ENCODE data around the gene PPFIBP2.
"Not testable (repeated sequence)": the region's sequence is repeated elsewhere in the genome, so short reads cannot be mapped to it uniquely, and the experiment has no call there.

Gene PPFIBP2

DNA sequence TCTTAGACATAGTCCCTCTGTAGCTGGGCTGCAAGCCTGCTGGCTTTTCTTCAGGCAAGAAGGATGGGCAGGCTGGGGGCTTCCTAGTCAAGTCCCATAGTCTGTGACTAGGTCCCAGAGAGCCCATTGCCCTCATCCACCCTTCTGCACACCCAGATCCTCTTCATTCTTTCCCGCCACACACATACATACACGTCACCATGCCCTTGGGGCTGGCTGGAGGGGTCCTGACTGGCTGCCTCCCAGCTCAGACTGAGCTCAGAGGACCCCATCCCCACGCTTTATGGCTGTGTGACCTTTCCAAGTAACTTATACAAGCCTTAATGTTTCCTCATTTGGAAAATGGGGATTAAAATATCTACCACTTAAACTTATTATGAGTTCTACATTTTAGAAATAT is 13.5 kb upstream of the PPFIBP2 start:
- no peak for DNase-seq

DNA sequence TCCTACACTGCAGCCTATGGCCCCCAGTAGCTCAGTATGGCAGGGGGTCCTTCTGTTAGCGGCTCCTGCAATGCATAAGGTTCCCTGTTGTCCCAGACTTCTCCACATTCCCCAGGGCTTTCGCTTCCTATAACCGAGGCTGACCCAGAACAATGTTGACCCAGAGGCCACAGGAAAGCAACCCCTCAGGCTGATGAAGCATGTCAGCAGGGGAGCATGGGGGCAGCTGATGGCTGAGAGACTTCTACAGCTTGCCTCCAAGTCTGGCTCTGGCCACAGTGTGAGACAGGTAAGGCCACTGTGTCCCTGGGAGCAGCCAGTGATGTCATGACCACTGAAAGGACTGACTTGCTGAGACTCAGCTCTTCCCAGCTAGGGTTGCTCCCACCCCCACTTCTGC is 12.5 kb upstream of the PPFIBP2 start:
- DNase-seq: no peak

DNA sequence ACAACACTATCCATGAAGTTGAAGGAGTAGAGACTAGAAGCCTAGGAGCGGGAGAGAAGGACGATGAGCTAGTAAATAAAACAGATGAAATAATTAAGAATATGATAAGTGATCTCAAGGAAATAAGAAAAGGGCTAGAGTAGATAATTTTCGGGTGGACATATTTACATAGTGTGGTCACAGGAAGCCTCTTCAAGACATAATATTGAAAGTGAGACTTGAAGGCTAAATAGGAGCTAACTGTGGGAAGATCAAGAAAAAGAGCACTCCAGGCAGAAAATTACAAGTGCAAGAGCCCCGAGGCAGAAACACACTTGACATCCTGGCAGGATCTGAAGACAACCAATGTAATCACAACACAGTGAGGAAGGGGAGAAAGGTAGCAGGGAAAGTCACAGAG is 11.9 kb upstream of the PPFIBP2 start:
- DNase-seq: no peak

DNA sequence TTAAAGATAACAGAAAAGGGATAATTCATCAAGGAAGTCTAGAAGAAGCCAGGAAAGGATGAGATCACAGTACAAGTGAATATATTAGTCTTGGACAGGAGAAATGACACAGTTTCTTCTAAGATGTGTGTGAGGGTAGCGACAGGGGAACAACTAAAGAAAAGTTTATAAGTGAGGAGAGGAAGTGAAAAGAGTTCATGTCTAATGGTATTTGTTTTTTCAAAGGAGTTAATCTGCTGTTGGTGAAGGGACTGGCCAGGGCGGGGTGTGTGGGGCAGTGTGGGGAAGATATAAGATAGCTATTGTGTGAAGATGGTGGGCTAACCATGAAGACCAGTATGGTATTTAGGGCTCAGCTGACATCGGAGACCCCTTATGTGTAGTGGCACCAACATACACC is 7.6 kb upstream of the PPFIBP2 start:
- no peak for DNase-seq

DNA sequence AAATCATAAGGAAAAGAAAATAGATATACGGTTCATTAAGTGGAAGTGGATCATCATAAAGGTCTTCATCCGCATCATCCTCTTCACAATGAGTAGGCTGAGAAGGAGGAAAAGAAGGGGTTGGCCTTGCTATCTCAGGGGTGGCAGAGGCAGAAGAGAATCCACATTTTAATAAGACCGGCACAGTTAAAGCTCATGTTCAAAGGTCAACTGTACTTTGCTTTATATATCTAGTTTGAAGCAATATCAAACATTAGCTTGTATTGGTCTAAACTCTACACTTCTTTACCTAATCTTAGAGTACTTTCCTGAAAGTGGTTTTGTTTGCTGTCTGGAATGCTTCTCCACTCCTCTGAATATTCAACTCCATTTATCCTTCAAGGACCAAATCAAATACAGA is 5.7 kb upstream of the PPFIBP2 start:
- DNase-seq: no peak

DNA sequence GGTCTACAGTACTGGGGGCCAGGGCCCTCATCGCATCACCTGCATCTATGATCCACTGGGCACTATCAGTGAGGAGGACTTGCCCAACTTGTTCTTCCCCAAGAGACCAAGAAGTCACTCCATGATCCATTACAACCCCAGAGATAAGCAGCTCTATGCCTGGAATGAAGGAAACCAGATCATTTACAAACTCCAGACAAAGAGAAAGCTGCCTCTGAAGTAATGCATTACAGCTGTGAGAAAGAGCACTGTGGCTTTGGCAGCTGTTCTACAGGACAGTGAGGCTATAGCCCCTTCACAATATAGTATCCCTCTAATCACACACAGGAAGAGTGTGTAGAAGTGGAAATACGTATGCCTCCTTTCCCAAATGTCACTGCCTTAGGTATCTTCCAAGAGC is 3.8 kb upstream of the PPFIBP2 start:
- no peak for DNase-seq

DNA sequence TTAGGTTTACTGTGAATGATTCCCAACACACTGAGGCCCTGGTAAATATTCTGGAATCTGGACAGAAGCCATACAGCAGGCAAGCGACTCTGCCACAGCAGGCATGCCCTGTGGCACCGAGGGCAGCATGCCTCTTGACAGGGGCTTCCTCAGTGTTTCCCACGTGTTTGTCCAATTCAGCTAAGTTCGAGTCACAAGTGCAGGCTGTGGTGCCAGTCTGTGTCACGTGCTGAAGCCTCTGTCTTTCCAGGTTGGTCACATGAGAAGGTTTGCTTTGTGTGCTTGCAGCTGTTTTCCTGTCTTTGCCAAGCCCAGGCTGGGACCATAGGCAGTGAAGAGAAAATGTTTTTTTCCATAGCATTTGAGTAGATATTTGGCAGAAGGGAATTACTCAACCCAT is 2.4 kb upstream of the PPFIBP2 start:
- DNase-seq: no peak

DNA sequence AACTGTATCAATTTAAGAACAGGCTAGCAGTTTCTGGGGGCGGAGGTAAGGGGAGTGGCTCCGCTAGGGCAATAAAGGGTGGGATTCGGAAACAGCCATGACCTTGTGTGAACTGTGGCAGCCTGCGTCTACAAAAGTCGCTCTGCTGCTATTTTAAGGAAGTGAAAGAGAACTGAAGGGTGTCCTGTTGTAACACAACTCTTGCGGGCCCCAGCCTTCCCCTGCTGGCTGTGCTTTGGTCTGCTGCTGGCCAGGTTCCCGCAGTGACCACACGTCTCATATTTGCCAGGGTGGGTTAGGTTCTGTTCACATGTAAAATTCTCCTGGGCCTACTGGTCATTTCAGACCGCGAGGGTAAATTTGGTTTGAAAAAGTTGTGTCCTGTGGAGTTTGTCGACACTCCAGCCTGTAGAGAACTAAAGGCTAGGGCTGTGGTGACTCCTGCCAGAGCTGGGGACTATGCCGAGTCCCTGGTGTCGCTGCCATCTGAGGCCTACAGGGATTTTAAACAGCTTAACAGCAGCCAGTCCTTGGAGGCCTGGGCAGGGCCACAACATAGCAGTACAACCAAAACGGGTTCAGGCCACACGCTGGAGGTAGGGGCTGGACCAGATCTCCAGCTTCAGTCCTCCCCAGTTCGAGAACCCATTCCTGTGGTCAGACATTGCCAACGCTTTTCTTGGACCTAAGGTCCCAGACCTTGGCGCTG is 1.1 kb upstream of the PPFIBP2 start:
- DNase-seq: peak; percentile 25

DNA sequence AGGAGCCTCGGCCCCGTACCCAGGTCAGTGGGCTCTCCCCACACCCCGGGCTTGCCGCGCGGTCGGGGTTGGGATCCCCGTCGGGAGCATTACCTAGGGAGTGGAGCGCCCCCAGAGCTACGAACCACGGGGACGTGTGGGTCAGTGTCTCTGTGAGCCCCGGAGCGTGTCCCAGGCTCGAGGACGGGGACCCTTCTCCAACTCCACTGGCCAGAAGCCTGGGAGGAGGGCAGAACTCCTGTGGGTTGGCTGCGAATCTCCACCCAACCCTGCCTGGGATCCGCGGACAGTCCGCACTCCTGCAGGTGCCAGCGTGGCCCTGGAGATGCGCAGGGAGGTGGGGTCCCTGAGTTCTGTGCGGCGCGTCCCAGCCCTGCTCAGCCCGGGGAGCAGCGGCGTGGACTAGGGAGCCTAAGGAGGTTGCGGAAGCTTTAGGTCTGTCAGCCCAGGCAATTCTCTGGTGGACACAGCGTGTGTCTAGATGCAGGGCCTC is 346 bp downstream of the PPFIBP2 start:
- DNase-seq: peak; percentile 41

DNA sequence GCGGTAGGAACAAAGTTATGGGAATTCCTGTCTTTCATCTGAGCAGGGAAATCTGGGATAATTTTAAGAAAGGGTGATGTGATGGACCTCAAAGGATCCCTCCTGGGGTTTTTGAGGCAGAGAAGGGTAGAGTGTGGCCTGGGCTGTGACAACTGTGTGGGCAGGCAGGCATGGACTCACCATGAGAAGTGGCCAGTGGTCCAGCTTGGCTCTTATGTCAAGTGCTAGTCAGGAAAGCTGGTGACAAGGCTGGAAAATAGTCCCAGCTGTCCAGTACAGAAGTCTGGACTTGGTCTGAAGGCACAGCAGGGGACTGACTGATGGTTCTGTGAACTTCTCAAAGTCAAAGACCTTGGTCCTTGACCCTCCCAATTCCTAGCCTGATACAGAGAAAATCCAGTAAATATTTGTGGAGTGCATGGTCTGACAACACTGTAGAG is 1.7 kb downstream of the PPFIBP2 start:
- DNase-seq: no peak

DNA sequence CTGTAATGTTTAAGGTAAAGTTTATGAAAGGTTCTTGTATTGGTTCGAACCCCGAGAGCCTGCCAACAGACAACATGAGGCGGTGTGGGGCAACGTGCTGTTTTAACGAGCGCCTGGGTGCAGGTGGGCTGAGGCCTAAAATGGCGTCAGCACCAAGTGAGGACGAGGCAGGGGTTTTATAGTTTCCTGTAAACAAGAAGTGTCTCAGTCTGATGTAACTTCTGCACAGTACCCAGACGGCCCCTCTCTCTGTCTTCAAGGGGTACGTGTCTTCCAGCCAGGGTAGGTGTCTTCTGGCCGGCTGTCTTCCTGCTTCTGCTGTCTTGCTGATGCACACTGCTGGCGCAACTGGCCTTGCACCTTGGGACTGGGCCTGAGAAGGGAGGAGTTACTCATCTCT is 2.7 kb downstream of the PPFIBP2 start:
- peak; percentile 48 for DNase-seq

DNA sequence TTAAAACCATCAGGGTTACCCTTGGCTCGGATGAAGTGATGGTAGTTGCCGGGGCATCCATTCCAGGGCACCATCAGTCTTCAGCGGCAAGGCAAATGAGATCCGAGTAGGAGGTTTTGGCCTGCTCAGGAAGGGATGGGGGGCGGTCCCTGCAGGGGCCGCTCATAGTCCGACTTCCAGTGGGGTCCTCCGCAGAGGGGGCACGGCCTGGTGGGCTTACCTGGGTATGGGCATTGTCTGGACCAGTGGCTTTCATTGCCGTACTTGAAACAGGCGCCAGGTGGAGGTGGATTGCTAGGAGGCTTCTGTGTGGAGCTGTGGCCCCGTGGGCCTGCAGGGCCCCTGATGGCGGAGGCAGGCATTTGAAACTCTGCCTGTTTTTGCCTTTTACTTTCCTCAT is 3.9 kb downstream of the PPFIBP2 start:
- DNase-seq: not testable (repeated sequence)

DNA sequence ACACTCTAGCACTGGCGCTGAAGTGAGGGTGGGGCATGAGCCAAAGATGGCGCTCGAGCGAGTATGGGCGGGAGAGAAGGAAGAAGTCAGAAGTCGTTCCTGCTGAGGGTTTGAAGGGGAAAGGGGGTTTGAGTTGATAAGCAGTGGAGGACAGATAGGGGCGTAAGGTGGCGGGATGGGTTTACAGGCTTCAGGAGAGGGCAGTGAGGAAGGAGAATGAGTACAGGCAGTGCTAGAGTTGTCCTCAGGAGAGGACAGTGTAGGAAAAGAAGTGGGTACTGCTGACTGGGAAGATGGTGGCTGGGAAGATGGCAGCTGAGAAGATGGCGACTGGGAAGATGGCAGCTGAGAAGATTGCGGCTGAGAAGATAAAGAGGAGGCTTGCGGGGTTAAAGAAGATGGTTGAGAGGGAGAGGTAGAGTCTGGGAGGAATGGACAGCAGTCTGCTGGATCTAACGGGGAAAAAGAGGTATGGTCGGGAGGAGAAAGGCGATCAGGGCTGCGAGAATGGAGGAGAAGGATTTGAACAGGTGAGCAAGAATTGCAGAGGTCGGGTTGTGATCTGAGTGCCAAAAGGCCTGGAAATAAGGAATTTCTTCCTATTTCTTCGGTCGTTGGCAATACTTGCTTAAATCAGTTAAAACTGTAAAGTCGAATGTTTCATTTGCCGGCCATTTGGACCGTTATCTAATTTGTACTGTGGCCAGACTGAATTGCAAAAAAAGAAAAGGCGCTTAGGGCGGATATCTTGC is 5.2 kb downstream of the PPFIBP2 start:
- no peak for DNase-seq

DNA sequence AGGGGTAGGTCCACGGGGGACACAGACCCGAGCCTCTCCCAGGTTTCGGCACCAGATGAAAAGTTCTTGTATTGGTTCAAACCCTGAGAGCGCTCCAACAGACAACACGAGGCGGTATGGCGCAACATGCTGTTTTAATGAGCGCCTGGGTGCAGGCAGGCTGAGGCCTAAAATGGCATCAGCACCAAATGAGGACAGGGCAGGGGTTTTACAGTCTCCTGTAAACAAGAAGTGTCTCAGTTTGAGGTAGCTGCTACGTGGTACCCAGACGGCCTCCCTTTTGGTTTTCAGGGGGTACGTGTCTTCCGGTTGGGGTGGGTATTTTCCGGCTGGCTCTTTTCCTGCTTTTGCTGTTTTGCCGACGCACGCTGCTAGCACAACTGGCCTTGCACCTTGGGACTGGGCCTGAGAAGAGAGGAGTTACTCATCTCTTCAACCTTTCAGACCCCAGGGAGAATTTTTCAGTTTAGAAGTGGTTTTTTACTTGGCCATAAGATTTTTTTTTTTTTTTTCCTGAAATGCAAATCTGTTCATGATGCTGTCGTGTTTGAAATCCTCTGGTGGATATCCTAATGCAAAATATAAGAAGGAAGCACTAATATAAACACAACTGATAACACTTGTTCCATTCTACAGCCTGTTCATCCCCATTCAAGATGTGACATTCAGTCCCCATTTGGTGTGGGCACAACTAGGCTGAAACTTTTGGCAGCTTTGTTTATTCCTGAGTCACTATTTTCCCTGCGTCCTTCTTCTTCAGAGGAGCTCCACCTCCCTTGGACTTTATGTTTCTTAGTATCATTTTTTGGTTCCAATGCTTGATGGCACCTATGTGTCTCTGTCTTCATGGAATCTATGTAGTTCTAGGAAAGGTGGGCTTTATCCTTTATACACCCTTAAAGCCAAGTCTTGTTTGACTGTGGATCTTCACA is 6.5 kb downstream of the PPFIBP2 start:
- no peak for DNase-seq

DNA sequence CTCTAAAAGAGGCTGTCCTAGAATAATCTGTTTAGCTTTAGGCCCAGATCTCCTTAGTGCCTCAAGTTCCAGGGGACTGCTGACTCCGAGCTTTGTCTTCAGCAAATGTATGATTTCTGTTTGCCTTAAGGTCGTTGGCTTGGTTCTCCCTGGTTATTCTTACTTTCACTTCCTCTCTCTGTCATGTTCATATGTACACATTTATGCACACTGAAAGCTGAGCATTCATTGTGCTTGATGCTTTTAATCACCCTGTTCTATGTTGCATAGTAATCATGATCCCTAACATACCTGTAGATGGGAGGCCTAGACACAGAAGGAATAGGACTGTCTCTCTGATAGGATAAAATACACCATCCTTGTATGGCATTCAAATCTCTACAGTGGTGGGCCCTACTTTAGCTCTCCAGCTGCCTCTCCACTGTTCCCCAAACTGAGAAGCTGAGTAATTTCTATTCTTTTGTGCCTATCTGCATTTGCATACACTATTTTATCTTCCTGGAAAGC is 7.2 kb downstream of the PPFIBP2 start:
- DNase-seq: no peak

DNA sequence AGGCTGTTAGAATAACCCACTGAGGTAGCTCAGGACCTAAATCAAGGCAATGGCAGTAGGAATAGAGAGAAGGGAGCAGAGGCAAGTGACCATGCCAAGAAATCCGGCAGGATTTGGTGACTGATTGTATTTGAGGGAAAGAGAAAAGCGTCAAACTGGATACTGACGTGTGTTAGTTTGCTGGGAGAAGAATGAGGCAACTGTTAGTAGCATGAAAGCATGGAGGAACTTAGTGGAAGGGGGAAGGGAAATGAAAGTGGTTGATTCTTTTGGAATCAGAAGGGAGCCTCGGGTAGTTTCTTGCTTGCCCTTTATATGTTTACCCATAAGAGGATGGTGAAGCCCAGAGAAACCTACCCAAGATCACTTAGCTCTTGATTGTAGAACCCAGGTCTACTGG is 8.3 kb downstream of the PPFIBP2 start:
- DNase-seq: no peak

DNA sequence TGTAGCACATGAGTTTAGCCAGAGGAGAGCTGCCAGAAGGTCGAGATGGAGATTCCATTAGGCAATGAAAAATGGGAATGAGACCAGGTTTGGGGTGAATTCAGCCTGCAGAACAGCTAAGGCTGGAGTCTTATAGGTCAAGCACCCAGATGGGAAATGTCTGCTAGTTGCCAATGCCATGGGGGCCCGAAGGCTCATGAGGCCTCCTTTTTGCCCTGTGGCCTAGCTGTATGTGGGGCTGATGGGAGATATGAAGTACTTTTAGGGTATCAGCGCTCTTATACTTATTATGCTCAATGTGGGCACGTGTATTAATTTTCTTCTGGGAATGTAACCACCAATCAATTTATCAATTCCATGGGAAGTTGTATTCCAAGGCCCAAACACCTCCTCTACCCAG is 8.7 kb downstream of the PPFIBP2 start:
- no peak for DNase-seq

DNA sequence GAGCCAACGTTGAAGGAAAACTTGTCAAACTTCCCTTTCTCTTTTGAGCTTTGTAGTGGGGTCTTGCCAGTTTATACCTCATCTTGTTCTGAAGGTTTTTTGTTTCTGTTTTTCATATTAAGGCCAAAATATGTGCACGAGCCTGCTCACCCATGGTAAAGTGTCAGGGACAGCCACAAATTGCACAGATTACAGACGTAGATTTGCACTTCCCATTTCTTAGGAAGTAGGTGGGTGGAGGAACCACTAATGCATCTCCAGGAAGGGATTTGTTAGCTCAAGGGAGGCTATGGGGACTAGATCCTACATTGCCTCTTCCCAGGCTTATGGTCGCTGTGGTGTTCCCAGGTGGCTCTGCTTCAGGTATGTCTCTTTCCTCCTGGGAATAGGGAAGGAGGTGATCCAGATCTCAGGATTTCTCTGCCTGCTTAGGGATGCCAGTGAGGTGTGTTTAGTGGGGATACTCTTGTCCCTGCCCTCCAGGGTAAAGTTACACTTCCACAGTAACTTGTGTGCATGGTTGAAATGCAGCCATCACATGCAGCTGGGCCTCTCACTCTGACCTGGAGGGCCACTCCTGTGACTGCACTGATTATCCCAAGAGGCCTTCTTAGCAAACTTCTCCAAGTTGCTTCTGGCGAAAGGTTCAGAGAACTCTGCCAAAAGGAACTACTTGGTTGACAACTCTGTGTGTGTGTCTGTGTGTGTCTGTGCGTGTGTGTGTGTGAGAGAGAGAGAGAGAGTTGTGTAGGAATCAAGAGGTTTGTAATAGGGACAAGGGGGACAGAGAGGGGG is 9.8 kb downstream of the PPFIBP2 start:
- DNase-seq: no peak

DNA sequence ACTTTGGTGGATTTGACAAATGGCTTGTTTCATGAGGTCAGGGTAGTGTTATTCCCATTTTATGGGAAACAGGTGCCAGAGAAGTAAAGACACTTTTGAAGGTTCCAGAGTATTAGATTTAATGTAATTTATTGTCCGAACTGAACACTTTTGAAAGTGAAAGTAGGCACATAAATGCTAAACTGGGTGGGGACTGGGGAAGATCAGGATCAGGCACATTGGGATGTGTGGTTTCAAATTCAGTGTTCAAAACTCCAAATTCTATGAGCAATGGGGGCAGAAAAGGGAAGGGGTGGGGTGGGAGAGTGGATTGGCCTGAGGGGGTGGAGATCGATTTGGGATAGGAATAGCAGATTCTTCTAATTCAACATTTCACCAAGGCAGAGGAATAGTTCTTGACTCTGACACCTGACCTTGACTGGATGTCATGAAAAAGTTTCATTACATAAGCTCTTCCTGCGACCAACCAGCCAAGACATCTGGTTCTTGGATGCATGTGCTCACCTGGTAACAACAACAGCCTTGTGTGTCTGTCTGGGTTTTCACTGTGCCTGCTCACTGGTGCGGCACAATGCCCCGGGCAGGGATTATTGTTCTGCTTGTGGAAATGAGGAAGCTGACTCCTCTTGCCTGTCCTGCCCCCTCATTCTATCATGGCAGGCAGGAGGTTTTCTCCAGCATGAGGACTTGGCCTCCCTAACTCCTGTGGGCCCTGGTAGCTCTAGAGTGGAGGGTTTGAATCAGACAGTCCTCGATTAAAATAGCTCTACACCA is 10.8 kb downstream of the PPFIBP2 start:
- DNase-seq: no peak

DNA sequence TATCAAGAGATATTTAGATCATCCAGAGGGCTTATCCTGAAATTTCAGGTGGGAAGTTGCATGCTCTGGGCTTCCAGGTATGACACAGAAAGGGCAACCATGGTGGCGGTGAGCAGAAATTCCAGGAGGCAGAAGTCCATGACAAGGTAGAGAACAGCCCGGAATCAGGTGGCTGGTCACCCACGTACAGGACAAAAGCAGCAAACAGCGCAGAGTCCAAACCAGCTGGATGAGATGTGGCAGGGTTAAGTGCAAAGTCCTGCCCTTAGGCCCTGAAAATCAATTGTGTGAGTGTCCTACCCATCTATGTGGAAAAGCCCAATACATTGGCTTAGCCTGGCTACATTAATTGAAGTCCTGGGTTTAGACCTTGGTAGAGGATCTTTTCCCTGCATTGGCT is 11.6 kb downstream of the PPFIBP2 start:
- DNase-seq: no peak

DNA sequence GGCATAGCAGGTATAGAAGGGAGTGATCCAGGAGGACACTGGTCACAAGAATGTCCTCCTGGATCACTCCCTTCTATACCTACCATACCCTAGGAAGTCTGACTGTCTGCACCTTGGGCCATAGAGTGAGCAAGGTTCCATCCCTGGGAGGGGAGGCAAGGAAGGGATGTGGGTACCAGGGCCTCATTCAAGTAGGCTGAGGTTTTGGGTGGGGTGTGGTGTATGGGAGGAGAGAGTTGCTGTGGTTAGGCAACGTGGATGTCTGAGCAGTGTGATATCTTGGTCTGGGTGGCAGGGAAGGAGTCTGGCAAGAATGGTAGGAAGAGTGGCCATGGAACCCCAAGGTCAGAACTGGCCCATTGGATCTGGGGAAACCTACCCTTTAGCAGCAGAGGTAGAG is 13.2 kb downstream of the PPFIBP2 start:
- DNase-seq: peak; percentile 72

Data from CD4-positive, alpha-beta T cell treated with Interleukin-17A for 4 hours (primary cell).